GM12892 (cell line): ENCODE data around the gene ST3GAL6.

Source experiments
- POLR2A ChIP-seq: IDR thresholded peaks from 2 replicates; pipeline ENCODE4 v1.6.1; 2011; ENCODE audit warnings: low read depth, low read length, control low read depth
- POLR2AphosphoS5 ChIP-seq: IDR thresholded peaks from 2 replicates; pipeline ENCODE4 v1.6.1; 2011; ENCODE audit warnings: low read depth, low read length, control low read depth

GRCh38 chr3:98763819-98764418, 779 bp downstream of the ST3GAL6 start:
- TF ChIP-seq POLR2AphosphoS5, result no peak; the same call in 1 of the 2 replicates
- TF ChIP-seq POLR2A, result no peak
